HL-60 (cell line): ENCODE data around the gene HOATZ.

Experiments used
- GABPA ChIP-seq: IDR thresholded peaks from 2 replicates; pipeline ENCODE4 v1.6.1; 2012; ENCODE audit warnings: low read depth
- POLR2AphosphoS5 ChIP-seq: IDR thresholded peaks from 2 replicates; pipeline ENCODE4 v1.6.1; 2012; ENCODE audit warnings: low read depth
- REST ChIP-seq: IDR thresholded peaks from 2 replicates; pipeline ENCODE4 v1.6.1; 2012; ENCODE audit warnings: low read depth; ENCODE audit not compliant: insufficient replicate concordance
- TF ChIP-seq, protein P1 (sequence below): IDR thresholded peaks from one replicate; pipeline ENCODE4 v1.5.1; 2011; ENCODE audit warnings: low read length, control low read depth, inconsistent platforms; ENCODE audit not compliant: insufficient read depth

GRCh38 chr11:111561306-111561705 lies 46.7 kb downstream of the HOATZ start:
- TF ChIP-seq, protein P1, sequence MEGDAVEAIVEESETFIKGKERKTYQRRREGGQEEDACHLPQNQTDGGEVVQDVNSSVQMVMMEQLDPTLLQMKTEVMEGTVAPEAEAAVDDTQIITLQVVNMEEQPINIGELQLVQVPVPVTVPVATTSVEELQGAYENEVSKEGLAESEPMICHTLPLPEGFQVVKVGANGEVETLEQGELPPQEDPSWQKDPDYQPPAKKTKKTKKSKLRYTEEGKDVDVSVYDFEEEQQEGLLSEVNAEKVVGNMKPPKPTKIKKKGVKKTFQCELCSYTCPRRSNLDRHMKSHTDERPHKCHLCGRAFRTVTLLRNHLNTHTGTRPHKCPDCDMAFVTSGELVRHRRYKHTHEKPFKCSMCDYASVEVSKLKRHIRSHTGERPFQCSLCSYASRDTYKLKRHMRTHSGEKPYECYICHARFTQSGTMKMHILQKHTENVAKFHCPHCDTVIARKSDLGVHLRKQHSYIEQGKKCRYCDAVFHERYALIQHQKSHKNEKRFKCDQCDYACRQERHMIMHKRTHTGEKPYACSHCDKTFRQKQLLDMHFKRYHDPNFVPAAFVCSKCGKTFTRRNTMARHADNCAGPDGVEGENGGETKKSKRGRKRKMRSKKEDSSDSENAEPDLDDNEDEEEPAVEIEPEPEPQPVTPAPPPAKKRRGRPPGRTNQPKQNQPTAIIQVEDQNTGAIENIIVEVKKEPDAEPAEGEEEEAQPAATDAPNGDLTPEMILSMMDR = no peak
- TF ChIP-seq GABPA (no peak), POLR2AphosphoS5 (no peak), REST (no peak)
